Measurements from ENCODE around the gene MICAL2. TPM values are rescaled to one million over a fixed set of nuclear protein-coding genes. Genes with fewer than 3 reads are reported as not detected.

The MICAL2 gene
- total RNA-seq, 1 experiment from 2014 or later, result 37.4 TPM

- TF ChIP-seq, protein P1, sequence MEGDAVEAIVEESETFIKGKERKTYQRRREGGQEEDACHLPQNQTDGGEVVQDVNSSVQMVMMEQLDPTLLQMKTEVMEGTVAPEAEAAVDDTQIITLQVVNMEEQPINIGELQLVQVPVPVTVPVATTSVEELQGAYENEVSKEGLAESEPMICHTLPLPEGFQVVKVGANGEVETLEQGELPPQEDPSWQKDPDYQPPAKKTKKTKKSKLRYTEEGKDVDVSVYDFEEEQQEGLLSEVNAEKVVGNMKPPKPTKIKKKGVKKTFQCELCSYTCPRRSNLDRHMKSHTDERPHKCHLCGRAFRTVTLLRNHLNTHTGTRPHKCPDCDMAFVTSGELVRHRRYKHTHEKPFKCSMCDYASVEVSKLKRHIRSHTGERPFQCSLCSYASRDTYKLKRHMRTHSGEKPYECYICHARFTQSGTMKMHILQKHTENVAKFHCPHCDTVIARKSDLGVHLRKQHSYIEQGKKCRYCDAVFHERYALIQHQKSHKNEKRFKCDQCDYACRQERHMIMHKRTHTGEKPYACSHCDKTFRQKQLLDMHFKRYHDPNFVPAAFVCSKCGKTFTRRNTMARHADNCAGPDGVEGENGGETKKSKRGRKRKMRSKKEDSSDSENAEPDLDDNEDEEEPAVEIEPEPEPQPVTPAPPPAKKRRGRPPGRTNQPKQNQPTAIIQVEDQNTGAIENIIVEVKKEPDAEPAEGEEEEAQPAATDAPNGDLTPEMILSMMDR (IDR thresholded peaks at IDR 0.05 in 2 of 3, conservative IDR thresholded peaks at IDR 0.05 in 1 of 3; ENCODE audit: borderline replicate concordance in 1 of 3, insufficient read depth in 1 of 3, low read depth in 2 of 3, low read length in 2 of 3), result no peak
Observed at GRCh38 chr11:12148882-12149281, 38.5 kb downstream of the MICAL2 start (continued).

GRCh38 chr11:12149672-12150225 is 39.4 kb downstream of the MICAL2 start:
- Histone ChIP-seq H4K20me1 (ENCODE audit: insufficient read depth) (no peaks in the 10 kb centered on the region), H3K9me2 (ENCODE audit: insufficient read depth) (no peaks in the 10 kb centered on the region), H3K9ac (ENCODE audit: low read length) (no peak overlapping the region), H3K4me1 (ENCODE audit: control insufficient read depth in 1 of 2, insufficient read depth in 2 of 2, low read length in 2 of 2) (peaks cover 0 to 6% of the 10 kb centered on the region in 2 experiments; a peak in 1 of 4 replicates), H2AFZ (ENCODE audit: low read depth, low read length, poor library complexity, severe bottlenecking) (no peak overlapping the region), H3K27ac (ENCODE audit: low read depth, low read length) (no peak overlapping the region), H3K4me3 (replicated peaks in 1 of 2; ENCODE audit: low read depth in 1 of 2, low read length in 2 of 2) (no peak overlapping the region), H3K36me3 (ENCODE audit: control insufficient read depth in 1 of 2, insufficient read depth in 2 of 2, low read length in 2 of 2) (no peaks in the 10 kb centered on the region), H3K27me3 (ENCODE audit: insufficient read depth, low read length) (no peaks in the 10 kb centered on the region), H3K9me3 (ENCODE audit: control insufficient read depth in 1 of 2, insufficient read depth in 1 of 2, low read depth in 1 of 2, low read length in 2 of 2) (no peaks in the 10 kb centered on the region), H3K4me2 (ENCODE audit: low read length) (no peak overlapping the region), H3K79me2 (ENCODE audit: insufficient read depth, low read length) (no peaks in the 10 kb centered on the region)
- TF ChIP-seq FOSL1 (IDR thresholded peaks at IDR 0.05; ENCODE audit: low read depth) (no peak), REST (IDR thresholded peaks at IDR 0.05; ENCODE audit: low read depth) (no peak), ZNF274 (IDR thresholded peaks at IDR 0.05; ENCODE audit: low read depth, low read length) (no peak), CEBPB (IDR thresholded peaks at IDR 0.05; ENCODE audit: low read depth) (no peak), SIN3A (IDR thresholded peaks at IDR 0.05; ENCODE audit: low read depth) (no peak), POLR2A (IDR thresholded peaks at IDR 0.05; ENCODE audit: borderline replicate concordance, extremely low read depth, insufficient read depth, insufficient read length) (no peak), JUND (IDR thresholded peaks at IDR 0.05) (no peak), ZFX (IDR thresholded peaks at IDR 0.05) (no peak)
- TF ChIP-seq, protein P2, sequence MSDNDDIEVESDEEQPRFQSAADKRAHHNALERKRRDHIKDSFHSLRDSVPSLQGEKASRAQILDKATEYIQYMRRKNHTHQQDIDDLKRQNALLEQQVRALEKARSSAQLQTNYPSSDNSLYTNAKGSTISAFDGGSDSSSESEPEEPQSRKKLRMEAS (IDR thresholded peaks at IDR 0.05), result no peak
- ChIA-PET RAD21 (ENCODE audit: low non-redundant PET in 1 of 2, low total read pairs in 2 of 2, uncharacterized antibody in 2 of 2, unreplicated experiment in 2 of 2) (no interaction called here), POLR2A (no interaction called here), CTCF (no interaction called here)
- no peak for ATAC-seq
- no peak for DNase-seq (ENCODE audit: low read depth, low spot score)
- intact Hi-C loops (cut with micrococcal nuclease), result no loop called here
- no TSS peak for BruUV-seq (replicated peaks)

Data from HCT116 (cell line).